OCI-LY1 (cell line): ENCODE results near the gene TMEM101.

Experiments
- H2AFZ ChIP-seq: fragments of 200-600 bp; sonication (generic), shearing (Covaris generic); 2 replicates; pipeline ENCODE4 v1.6.0; 2014; ENCODE audit warnings: antibody characterized with exemption, mild to moderate bottlenecking, low read length
- H3F3A ChIP-seq: fragments of 200-600 bp; sonication (generic), shearing (Covaris generic); 2 replicates; pipeline ENCODE4 v1.6.0; 2014; ENCODE audit warnings: mild to moderate bottlenecking, antibody characterized with exemption, low read length, moderate library complexity; ENCODE audit not compliant: insufficient read depth
- H3K27ac ChIP-seq: fragments of 200-600 bp; sonication (generic); 2 replicates; pipeline ENCODE4 v1.5.1; 2014; ENCODE audit warnings: low read length, mixed run types, mild to moderate bottlenecking, low read depth; ENCODE audit not compliant: poor library complexity, severe bottlenecking
- H3K27me3 ChIP-seq: fragments of 200-600 bp; sonication (generic); 2 replicates; pipeline ENCODE4 v1.6.0; 2014; ENCODE audit warnings: antibody characterized with exemption, mild to moderate bottlenecking, low read length, moderate library complexity; ENCODE audit not compliant: insufficient read depth
- H3K36me3 ChIP-seq: fragments of 200-600 bp; sonication (generic); 2 replicates; pipeline ENCODE4 v1.6.1; 2014; ENCODE audit warnings: mild to moderate bottlenecking, antibody characterized with exemption, low read length, moderate library complexity, mixed read lengths; ENCODE audit not compliant: insufficient read depth
- H3K4me1 ChIP-seq: fragments of 200-600 bp; sonication (generic); 2 replicates; pipeline ENCODE4 v1.5.1; 2014; ENCODE audit warnings: mild to moderate bottlenecking, low read length, moderate library complexity; ENCODE audit not compliant: insufficient read depth, severe bottlenecking
- H3K4me2 ChIP-seq: fragments of 200-600 bp; sonication (generic), shearing (Covaris generic); 2 replicates; pipeline ENCODE4 v1.6.1; 2014; ENCODE audit warnings: low read length
- H3K4me3 ChIP-seq: fragments of 200-600 bp; sonication (generic); 2 replicates; pipeline ENCODE4 v1.5.1; 2014; ENCODE audit warnings: low read length, low read depth, mild to moderate bottlenecking, mixed read lengths; ENCODE audit not compliant: poor library complexity, severe bottlenecking
- H3K79me2 ChIP-seq: fragments of 200-600 bp; shearing (Covaris generic); 2 replicates; pipeline ENCODE4 v1.6.1; 2016; ENCODE audit warnings: mixed run types, low read length, mixed read lengths; ENCODE audit not compliant: insufficient read depth
- H3K9ac ChIP-seq: fragments of 200-600 bp; sonication (generic), shearing (Covaris generic); 2 replicates; pipeline ENCODE4 v1.6.1; 2014; ENCODE audit warnings: mild to moderate bottlenecking, low read length, mixed read lengths
- H3K9me2 ChIP-seq: fragments of 200-600 bp; sonication (generic), shearing (Covaris generic); 2 replicates; pipeline ENCODE4 v1.6.1; 2014; ENCODE audit warnings: low read depth, mild to moderate bottlenecking, low read length, mixed read lengths
- H3K9me3 ChIP-seq: fragments of 200-600 bp; shearing (Covaris generic); 2 replicates; pipeline ENCODE4 v1.6.1; 2014; ENCODE audit warnings: low read length, mixed read lengths
- H4K20me1 ChIP-seq: fragments of 200-600 bp; sonication (generic), shearing (Covaris generic); 2 replicates; pipeline ENCODE4 v1.6.0; 2016; ENCODE audit warnings: mild to moderate bottlenecking, low read length; ENCODE audit not compliant: insufficient read depth
- EZH2 ChIP-seq: fragments of 200-600 bp; sonication (generic), shearing (Covaris generic); IDR thresholded peaks from 2 replicates; pipeline ENCODE4 v1.8.0; 2017; ENCODE audit warnings: borderline replicate concordance, mixed run types, mild to moderate bottlenecking, antibody characterized with exemption, low read length, moderate library complexity, mixed read lengths
- TF ChIP-seq, protein P1 (sequence below): fragments of 200-600 bp; sonication (generic), shearing (Covaris generic); IDR thresholded peaks from 2 replicates; pipeline ENCODE4 v1.5.1; 2017; ENCODE audit warnings: mild to moderate bottlenecking, antibody characterized with exemption, low read length, moderate library complexity, mixed read lengths

The TMEM101 gene

DNA sequence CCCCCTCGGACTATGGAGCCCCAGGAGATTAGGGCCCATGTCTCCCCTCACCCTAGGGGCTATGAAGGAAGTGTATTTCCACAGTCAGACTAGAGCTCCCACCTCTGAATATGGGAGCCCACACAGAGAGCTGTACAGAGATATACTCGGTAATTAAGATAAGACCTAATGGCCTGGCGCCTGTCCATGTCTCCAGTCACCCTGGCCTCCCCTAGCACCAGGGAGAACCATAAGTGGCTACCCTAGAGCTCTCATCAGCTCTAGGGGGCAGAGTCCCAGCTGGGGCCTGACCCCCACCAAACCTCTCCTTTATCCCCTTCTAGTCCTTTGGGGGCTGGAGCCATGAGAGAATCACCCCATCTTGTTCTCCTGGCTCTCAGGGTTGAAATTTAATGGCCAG is 2.4 kb downstream of the TMEM101 start:
- H3K4me2 ChIP-seq, result no peak overlapping the region

DNA sequence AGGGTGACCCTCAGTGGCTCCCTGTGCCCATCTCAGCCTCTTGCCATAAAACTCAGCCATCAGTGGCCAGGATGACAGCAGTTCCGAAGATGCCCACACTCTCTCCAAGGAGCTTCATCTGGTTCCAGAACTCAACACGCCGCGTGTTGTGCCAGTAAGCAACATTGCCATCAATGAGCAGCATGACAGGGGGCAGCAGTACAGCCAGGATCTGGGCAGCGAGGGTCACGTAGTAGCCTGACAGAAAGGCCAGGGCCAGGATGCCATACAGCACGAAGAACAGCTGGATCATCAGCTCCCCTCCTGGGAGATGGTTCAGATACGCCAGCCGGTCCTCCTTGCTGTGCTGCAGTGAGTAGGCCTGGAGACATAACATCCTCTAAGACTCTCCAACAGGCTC is 2.9 kb downstream of the TMEM101 start:
- Histone ChIP-seq H3K79me2 (no peaks in the 10 kb centered on the region), H2AFZ (no peak overlapping the region), H3K36me3 (no peaks in the 10 kb centered on the region), H3K4me3 (no peak overlapping the region), H3K9me2 (no peaks in the 10 kb centered on the region), H3K9ac (no peak overlapping the region), H3F3A (no peaks in the 10 kb centered on the region), H3K27me3 (no peaks in the 10 kb centered on the region), H3K9me3 (no peaks in the 10 kb centered on the region), H3K27ac (no peak overlapping the region), H4K20me1 (no peaks in the 10 kb centered on the region), H3K4me1 (peaks cover 25% of the 10 kb centered on the region), H3K4me2 (no peak overlapping the region)
- TF ChIP-seq, protein P1, sequence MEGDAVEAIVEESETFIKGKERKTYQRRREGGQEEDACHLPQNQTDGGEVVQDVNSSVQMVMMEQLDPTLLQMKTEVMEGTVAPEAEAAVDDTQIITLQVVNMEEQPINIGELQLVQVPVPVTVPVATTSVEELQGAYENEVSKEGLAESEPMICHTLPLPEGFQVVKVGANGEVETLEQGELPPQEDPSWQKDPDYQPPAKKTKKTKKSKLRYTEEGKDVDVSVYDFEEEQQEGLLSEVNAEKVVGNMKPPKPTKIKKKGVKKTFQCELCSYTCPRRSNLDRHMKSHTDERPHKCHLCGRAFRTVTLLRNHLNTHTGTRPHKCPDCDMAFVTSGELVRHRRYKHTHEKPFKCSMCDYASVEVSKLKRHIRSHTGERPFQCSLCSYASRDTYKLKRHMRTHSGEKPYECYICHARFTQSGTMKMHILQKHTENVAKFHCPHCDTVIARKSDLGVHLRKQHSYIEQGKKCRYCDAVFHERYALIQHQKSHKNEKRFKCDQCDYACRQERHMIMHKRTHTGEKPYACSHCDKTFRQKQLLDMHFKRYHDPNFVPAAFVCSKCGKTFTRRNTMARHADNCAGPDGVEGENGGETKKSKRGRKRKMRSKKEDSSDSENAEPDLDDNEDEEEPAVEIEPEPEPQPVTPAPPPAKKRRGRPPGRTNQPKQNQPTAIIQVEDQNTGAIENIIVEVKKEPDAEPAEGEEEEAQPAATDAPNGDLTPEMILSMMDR, result no peak
- no peak for TF ChIP-seq EZH2

More for the DNA sequence above, 2.4 kb downstream of the TMEM101 start:
- Histone ChIP-seq H3K9me2 (no peaks in the 10 kb centered on the region), H3K27me3 (no peaks in the 10 kb centered on the region), H3K4me1 (peaks cover 22% of the 10 kb centered on the region), H3K9ac (no peak overlapping the region), H2AFZ (no peak overlapping the region), H3K4me3 (no peak overlapping the region), H3K9me3 (no peaks in the 10 kb centered on the region), H3K27ac (no peak overlapping the region), H3K36me3 (no peaks in the 10 kb centered on the region), H4K20me1 (no peaks in the 10 kb centered on the region), H3F3A (no peaks in the 10 kb centered on the region), H3K79me2 (no peaks in the 10 kb centered on the region)
- TF ChIP-seq, protein P1, result no peak
- no peak for TF ChIP-seq EZH2

DNA sequence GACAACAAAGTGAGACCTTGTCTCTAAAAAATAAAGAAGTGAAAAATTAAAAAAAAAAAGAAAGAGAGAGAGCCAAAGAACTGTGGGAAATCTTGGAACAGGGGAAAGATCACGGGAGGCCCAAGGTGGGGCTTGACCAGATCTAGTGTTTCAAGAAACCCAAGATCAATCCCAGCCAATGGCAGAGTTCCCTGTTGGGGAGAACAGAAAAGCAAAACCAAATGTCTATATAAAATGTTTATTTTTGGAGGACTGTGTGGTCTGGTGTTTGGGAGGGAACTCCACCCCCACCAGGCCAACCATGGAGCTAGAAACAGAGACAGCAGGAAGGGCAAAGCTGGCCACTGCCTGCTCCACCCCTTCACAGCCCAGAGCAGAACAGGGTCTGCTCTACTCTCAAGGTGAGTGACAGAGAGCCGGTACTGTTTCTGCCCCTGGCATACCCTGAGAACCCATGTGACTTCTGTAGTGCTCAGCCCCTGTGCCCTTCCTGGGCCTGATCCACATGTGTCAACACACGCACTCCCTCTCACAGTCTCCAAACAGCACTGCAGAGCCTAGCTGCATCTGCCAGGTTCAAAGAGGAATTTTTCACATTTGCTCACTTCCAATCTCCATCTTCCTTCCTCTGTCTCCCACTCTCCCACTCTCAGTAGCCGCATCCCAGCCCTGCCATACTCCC is 3.7 kb downstream of the TMEM101 start:
- TF ChIP-seq, protein P1, result no peak
- no peak for TF ChIP-seq EZH2
- no peak overlapping the region for H3K27ac ChIP-seq
- H3K9me2 ChIP-seq, result no peaks in the 10 kb centered on the region
- no peaks in the 10 kb centered on the region for H3K36me3 ChIP-seq
- H2AFZ ChIP-seq, result no peak overlapping the region
- H3K9ac ChIP-seq, result no peak overlapping the region
- H3K27me3 ChIP-seq, result peaks cover 5% of the 10 kb centered on the region; the same call in 1 of the 2 replicates
- peaks cover 31% of the 10 kb centered on the region for H3K4me1 ChIP-seq
- H3K4me3 ChIP-seq, result no peak overlapping the region
- no peaks in the 10 kb centered on the region for H3K79me2 ChIP-seq
- no peaks in the 10 kb centered on the region for H3F3A ChIP-seq
- H4K20me1 ChIP-seq, result no peaks in the 10 kb centered on the region
- no peaks in the 10 kb centered on the region for H3K9me3 ChIP-seq
- no peak overlapping the region for H3K4me2 ChIP-seq
